Neural cell (in vitro differentiated cells): Measurements from ENCODE around the gene SLC16A2.

ENCODE experiments used
- EP300 ChIP-seq: fragments of 450-650 bp; conservative IDR thresholded peaks from 2 replicates; pipeline ENCODE4 v1.6.1; 2014; ENCODE audit warnings: antibody characterized with exemption, mild to moderate bottlenecking, moderate library complexity; ENCODE audit not compliant: poor library complexity, severe bottlenecking
- EZH2 ChIP-seq: fragments of 200-600, 300-800 bp; shearing (Covaris generic), sonication (generic); IDR thresholded peaks from 2 replicates; pipeline ENCODE4 v1.6.1; 2014; ENCODE audit warnings: antibody characterized with exemption, low read length, borderline replicate concordance, mild to moderate bottlenecking; ENCODE audit not compliant: insufficient read depth, poor library complexity, severe bottlenecking
- RAD21 ChIP-seq: fragments of 450-650 bp; conservative IDR thresholded peaks from 2 replicates; pipeline ENCODE4 v1.6.1; 2014; ENCODE audit warnings: antibody characterized with exemption, mild to moderate bottlenecking, moderate library complexity
- TAF1 ChIP-seq: IDR thresholded peaks from 2 replicates; pipeline ENCODE4 v1.6.1; 2012; ENCODE audit warnings: low read depth
- TF ChIP-seq, protein P1 (sequence below): fragments of 450-650 bp; IDR thresholded peaks from 2 replicates; pipeline ENCODE4 v1.5.1; 2014; ENCODE audit warnings: antibody characterized with exemption, mild to moderate bottlenecking, moderate library complexity; ENCODE audit not compliant: poor library complexity, severe bottlenecking
- TF ChIP-seq, protein P2 (sequence below): IDR thresholded peaks from 2 replicates; pipeline ENCODE4 v1.6.1; 2012; ENCODE audit warnings: borderline replicate concordance

- TF ChIP-seq, protein P1, sequence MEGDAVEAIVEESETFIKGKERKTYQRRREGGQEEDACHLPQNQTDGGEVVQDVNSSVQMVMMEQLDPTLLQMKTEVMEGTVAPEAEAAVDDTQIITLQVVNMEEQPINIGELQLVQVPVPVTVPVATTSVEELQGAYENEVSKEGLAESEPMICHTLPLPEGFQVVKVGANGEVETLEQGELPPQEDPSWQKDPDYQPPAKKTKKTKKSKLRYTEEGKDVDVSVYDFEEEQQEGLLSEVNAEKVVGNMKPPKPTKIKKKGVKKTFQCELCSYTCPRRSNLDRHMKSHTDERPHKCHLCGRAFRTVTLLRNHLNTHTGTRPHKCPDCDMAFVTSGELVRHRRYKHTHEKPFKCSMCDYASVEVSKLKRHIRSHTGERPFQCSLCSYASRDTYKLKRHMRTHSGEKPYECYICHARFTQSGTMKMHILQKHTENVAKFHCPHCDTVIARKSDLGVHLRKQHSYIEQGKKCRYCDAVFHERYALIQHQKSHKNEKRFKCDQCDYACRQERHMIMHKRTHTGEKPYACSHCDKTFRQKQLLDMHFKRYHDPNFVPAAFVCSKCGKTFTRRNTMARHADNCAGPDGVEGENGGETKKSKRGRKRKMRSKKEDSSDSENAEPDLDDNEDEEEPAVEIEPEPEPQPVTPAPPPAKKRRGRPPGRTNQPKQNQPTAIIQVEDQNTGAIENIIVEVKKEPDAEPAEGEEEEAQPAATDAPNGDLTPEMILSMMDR, result no peak
- TF ChIP-seq TAF1 (no peak), RAD21 (no peak), EP300 (no peak), EZH2 (no peak)
- TF ChIP-seq, protein P2, sequence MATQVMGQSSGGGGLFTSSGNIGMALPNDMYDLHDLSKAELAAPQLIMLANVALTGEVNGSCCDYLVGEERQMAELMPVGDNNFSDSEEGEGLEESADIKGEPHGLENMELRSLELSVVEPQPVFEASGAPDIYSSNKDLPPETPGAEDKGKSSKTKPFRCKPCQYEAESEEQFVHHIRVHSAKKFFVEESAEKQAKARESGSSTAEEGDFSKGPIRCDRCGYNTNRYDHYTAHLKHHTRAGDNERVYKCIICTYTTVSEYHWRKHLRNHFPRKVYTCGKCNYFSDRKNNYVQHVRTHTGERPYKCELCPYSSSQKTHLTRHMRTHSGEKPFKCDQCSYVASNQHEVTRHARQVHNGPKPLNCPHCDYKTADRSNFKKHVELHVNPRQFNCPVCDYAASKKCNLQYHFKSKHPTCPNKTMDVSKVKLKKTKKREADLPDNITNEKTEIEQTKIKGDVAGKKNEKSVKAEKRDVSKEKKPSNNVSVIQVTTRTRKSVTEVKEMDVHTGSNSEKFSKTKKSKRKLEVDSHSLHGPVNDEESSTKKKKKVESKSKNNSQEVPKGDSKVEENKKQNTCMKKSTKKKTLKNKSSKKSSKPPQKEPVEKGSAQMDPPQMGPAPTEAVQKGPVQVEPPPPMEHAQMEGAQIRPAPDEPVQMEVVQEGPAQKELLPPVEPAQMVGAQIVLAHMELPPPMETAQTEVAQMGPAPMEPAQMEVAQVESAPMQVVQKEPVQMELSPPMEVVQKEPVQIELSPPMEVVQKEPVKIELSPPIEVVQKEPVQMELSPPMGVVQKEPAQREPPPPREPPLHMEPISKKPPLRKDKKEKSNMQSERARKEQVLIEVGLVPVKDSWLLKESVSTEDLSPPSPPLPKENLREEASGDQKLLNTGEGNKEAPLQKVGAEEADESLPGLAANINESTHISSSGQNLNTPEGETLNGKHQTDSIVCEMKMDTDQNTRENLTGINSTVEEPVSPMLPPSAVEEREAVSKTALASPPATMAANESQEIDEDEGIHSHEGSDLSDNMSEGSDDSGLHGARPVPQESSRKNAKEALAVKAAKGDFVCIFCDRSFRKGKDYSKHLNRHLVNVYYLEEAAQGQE, result no peak
Measured at GRCh38 chrX:74452199-74452481, 30.8 kb downstream of the SLC16A2 start.
